Measurements from ENCODE around the gene E2F6.

E2F6 gene

GRCh38 chr2:11465485-11466306 lies at the start of gene E2F6:
TSS of gene E2F6 (minus strand) at chr2:11466161. CDS start at chr2:11465879, 282 bp downstream.
- peak; percentile 66 for DNase-seq (ENCODE audit: low read depth)

GRCh38 chr2:11515490-11515981 lies 49.6 kb upstream of the E2F6 start:
- no peak for DNase-seq (ENCODE audit: low read depth)

GRCh38 chr2:11514904-11515303 lies 48.9 kb upstream of the E2F6 start:
- DNase-seq (ENCODE audit: low read depth) = no peak

- no peak for DNase-seq (ENCODE audit: low read depth)
Measured at GRCh38 chr2:11514081-11514730, 48.2 kb upstream of the E2F6 start.

GRCh38 chr2:11513319-11513718 lies 47.4 kb upstream of the E2F6 start:
- no peak for DNase-seq (ENCODE audit: low read depth)

- no peak for DNase-seq (ENCODE audit: low read depth)
Measured at GRCh38 chr2:11512431-11512830, 46.5 kb upstream of the E2F6 start.

- no peak for DNase-seq (ENCODE audit: low read depth)
Measured at GRCh38 chr2:11509657-11510360, 43.8 kb upstream of the E2F6 start.

GRCh38 chr2:11508279-11508678 lies 42.3 kb upstream of the E2F6 start:
- no peak for DNase-seq (ENCODE audit: low read depth)

GRCh38 chr2:11507517-11507916 lies 41.6 kb upstream of the E2F6 start:
- DNase-seq (ENCODE audit: low read depth) = no peak

- no peak for DNase-seq (ENCODE audit: low read depth)
Measured at GRCh38 chr2:11506611-11506969, 40.6 kb upstream of the E2F6 start.

GRCh38 chr2:11505652-11506610 lies 40.0 kb upstream of the E2F6 start:
- peak; percentile 1 for DNase-seq (ENCODE audit: low read depth)

GRCh38 chr2:11503354-11503927 lies 37.5 kb upstream of the E2F6 start:
- no peak for DNase-seq (ENCODE audit: low read depth)

GRCh38 chr2:11502740-11503292 lies 36.9 kb upstream of the E2F6 start:
- DNase-seq (ENCODE audit: low read depth) = no peak

GRCh38 chr2:11500702-11501303 lies 34.8 kb upstream of the E2F6 start:
- DNase-seq (ENCODE audit: low read depth) = no peak

- DNase-seq (ENCODE audit: low read depth) = no peak
Measured at GRCh38 chr2:11499081-11499743, 33.3 kb upstream of the E2F6 start.

GRCh38 chr2:11498543-11499034 lies 32.6 kb upstream of the E2F6 start:
- DNase-seq (ENCODE audit: low read depth) = no peak

- no peak for DNase-seq (ENCODE audit: low read depth)
Measured at GRCh38 chr2:11495844-11496681, 30.1 kb upstream of the E2F6 start.

GRCh38 chr2:11494310-11494709 lies 28.3 kb upstream of the E2F6 start:
- no peak for DNase-seq (ENCODE audit: low read depth)

GRCh38 chr2:11493282-11493681 lies 27.3 kb upstream of the E2F6 start:
- DNase-seq (ENCODE audit: low read depth) = no peak
